ENCODE results near the gene LACC1.

DNA sequence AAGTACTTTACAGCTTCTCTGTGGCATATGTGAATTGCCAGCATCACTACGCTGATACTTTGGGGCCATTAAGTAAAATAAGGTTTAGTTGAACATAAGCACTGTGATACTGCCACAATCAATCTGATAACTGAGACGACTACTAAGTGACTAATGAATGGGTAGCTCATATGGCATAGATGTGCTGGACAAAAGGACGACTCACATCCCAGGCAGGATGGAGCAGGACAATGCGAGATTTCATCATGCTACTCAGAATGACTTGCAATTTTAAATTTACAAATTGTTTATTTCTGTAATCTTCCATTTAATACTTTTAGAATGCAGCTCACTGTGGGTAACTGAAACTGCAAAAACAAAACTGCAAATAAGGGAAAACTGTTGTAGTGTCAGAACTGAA is 13.8 kb upstream of the LACC1 start:
- TF ChIP-seq, protein P1, sequence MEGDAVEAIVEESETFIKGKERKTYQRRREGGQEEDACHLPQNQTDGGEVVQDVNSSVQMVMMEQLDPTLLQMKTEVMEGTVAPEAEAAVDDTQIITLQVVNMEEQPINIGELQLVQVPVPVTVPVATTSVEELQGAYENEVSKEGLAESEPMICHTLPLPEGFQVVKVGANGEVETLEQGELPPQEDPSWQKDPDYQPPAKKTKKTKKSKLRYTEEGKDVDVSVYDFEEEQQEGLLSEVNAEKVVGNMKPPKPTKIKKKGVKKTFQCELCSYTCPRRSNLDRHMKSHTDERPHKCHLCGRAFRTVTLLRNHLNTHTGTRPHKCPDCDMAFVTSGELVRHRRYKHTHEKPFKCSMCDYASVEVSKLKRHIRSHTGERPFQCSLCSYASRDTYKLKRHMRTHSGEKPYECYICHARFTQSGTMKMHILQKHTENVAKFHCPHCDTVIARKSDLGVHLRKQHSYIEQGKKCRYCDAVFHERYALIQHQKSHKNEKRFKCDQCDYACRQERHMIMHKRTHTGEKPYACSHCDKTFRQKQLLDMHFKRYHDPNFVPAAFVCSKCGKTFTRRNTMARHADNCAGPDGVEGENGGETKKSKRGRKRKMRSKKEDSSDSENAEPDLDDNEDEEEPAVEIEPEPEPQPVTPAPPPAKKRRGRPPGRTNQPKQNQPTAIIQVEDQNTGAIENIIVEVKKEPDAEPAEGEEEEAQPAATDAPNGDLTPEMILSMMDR (IDR thresholded peaks at IDR 0.05): no peak
- no peak for TF ChIP-seq POLR2AphosphoS5 (IDR thresholded peaks at IDR 0.05)
- TF ChIP-seq POLR2A (IDR thresholded peaks at IDR 0.05): no peak
